HG03095 (cell line): Measurements from ENCODE around the gene PXDN.

ENCODE experiments used
- ATAC-seq: cut with Tn5 transposase; IDR thresholded peaks from one replicate; pipeline ENCODE4 v1.9.1; 2021; ENCODE audit warnings: moderate library complexity; ENCODE audit not compliant: unreplicated experiment

PXDN gene

GRCh38 chr2:1665761-1666505 lies 78.4 kb downstream of the PXDN start:
- no peak for ATAC-seq

GRCh38 chr2:1664698-1665097 lies 79.6 kb downstream of the PXDN start:
- no peak for ATAC-seq

GRCh38 chr2:1664076-1664605 lies 80.2 kb downstream of the PXDN start:
- no peak for ATAC-seq

- no peak for ATAC-seq
Measured at GRCh38 chr2:1663621-1664020, 80.7 kb downstream of the PXDN start.

GRCh38 chr2:1662606-1663180 lies 81.6 kb downstream of the PXDN start:
- no peak for ATAC-seq

GRCh38 chr2:1661891-1662605 lies 82.3 kb downstream of the PXDN start:
- ATAC-seq = no peak

GRCh38 chr2:1660656-1661640 lies 83.4 kb downstream of the PXDN start:
- no peak for ATAC-seq

GRCh38 chr2:1659951-1660565 lies 84.3 kb downstream of the PXDN start:
- ATAC-seq = no peak

GRCh38 chr2:1658394-1659151 lies 85.7 kb downstream of the PXDN start:
- ATAC-seq = no peak

GRCh38 chr2:1656961-1657841 lies 87.1 kb downstream of the PXDN start:
- no peak for ATAC-seq

GRCh38 chr2:1656326-1656960 lies 87.9 kb downstream of the PXDN start:
- no peak for ATAC-seq

- no peak for ATAC-seq
Measured at GRCh38 chr2:1655461-1655860, 88.9 kb downstream of the PXDN start.

- ATAC-seq = no peak
Measured at GRCh38 chr2:1654696-1655374, 89.5 kb downstream of the PXDN start.

- ATAC-seq = no peak
Measured at GRCh38 chr2:1653956-1654695, 90.2 kb downstream of the PXDN start.

GRCh38 chr2:1652034-1652790 lies 92.1 kb downstream of the PXDN start:
- ATAC-seq = no peak
